DMS153 (cell line): ENCODE data around the gene HIVEP3.

ENCODE experiments used
- DNase-seq: peaks from one replicate; lab custom pipeline; 2025; lab: John Stamatoyannopoulos, UW

HIVEP3 gene

DNA sequence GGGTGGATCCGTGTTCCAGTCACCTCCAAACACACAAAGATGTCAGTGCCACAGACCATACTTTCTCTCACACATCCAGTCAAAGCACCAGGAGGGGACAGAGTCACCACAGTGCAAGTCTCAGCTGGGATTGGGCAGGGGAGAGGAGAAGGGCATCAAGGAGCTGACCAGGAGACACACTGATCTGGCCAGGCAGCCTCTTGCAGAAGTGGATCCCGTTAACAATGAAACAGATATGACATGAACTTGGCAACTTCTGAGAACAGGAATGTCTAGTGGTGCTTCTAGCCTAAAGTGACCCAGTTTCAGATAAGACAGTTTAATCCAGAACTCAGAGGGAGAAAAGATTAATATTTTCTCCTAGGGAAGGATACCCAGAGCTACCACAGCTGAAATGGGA lies 71.0 kb downstream of the HIVEP3 start:
- DNase-seq: no peak

- no peak for DNase-seq
Observed at GRCh38 chr1:41846625-41847405, 71.9 kb downstream of the HIVEP3 start.

DNA sequence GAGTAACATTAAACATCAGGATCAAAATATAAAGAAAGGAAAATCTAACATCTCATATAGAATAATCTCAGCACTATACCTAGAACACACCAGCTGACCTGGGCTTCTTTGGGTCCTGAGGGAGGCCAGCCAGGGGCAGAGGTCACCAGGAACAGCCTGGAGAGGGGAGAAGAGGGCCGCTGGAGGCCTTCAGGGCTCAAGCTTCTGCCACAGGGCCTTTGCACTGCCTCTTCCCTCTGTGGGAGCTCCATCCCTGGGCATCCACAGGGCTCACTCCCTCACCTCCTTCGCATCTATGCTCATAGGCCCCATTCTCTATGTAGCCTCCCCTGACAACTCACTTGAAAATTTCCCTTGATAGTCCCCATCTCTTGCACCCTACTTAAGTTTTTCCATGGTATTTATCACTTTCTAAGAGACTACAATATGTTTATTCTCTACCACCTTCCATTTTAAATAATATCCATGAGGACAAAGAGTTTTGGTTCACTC lies 73.9 kb downstream of the HIVEP3 start:
- DNase-seq: no peak

DNA sequence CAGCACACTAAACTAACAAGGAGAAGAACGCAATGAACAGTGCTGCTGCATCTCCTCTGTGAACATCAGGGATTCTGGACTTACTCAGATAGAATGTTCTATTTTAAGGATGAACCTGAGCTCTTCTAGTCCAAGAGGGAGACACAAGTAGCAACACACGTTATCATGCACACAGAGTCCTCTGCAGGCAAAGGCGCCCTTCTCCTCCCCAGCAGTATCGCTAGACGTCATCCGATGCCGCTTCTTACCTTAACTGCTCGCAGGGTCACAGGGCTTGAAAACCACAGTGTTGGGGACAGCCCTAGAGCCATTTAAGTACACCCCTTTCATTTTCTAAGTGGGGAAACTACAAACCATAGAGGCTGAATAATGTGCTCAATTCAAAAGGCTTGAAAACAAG lies 74.5 kb downstream of the HIVEP3 start:
- DNase-seq: peak; percentile 42

DNA sequence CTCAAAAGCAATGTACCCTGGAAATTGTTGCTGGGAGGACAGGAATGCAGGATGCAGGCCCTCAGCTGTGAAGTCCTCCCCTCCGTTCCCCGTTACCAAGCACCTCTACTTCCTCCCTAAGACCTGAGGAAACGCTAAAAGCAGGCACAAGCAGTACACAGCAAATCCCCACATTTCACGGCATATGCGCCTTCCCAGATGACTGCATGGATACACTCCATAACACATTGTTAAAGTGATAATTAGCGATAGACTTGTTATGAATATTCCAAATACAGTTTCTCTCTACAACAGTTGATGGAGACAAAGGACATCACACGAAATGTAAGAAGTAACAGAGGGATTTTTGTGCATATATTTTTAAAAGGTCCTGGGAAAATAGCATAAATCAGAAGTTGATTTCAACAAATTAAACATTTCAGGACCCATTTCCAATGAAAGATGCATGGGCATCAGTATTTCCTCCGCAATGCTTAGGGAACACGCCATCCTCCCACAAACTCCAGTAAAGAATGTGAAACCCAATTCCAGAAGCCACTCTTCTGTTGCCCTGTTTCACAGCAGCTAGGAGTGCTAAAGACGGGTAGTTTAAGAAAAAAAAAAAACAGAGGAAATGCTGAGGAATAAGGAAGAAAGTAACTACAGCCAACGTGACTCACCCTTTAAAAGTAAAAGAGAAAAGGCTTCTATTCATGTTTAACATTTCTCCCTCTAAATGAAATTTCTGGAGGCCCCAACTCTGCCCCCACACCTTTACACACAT lies 75.5 kb downstream of the HIVEP3 start:
- DNase-seq: no peak

- DNase-seq: no peak
Observed at GRCh38 chr1:41842326-41842725, 76.4 kb downstream of the HIVEP3 start.

DNA sequence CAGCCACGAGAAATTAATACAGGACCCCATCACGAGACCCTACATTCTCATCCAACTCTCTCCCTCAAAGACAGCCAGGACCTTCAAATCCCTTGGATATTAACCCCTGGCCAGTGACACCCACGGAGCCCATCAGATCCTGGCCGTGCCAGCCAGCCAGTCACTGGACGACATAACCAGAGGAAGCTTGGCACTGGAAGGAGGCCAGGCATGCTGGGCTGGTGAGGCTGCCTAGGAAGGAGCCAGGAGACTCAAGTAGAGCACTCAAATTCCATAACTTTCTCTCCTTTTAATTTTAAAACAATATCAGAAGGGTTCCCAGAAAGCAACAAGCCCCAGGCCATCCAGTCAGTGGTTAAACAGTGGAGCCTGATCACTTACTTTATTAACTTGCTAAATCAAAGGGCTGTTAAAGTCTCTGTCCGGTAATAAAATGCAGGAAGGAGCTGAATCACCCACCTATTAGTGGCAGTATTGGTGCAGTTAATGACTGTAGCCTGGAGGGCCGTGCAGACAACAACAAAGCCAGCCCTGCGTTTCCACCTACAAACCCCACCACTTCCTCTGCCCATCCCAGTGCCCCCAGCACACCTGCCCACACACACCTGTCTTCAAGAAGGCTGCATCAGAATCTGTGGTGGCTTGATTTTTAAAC lies 78.0 kb downstream of the HIVEP3 start:
- peak; percentile 61 for DNase-seq

- no peak for DNase-seq
Observed at GRCh38 chr1:41838266-41838665, 80.5 kb downstream of the HIVEP3 start.

- DNase-seq: no peak
Observed at GRCh38 chr1:41837691-41838090, 81.0 kb downstream of the HIVEP3 start.

DNA sequence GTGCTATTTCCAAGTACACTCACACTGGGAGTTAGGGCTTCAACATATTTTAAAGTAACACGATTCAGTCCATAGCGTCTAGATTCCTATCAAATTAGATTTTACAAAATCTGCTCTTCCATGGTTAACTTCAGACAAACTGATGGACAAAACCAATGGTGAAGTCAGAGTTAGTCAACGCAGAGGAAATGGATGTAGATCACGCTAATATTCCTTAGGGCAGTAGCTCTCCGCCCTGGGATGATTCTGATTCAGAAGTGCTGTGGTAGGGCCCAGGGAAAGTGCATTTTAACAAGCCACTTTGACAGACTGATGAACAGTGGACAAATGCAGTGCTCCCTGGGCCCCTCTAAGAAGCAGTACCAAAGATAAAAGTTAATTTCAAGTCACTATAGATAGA lies 83.2 kb downstream of the HIVEP3 start:
- DNase-seq: no peak

DNA sequence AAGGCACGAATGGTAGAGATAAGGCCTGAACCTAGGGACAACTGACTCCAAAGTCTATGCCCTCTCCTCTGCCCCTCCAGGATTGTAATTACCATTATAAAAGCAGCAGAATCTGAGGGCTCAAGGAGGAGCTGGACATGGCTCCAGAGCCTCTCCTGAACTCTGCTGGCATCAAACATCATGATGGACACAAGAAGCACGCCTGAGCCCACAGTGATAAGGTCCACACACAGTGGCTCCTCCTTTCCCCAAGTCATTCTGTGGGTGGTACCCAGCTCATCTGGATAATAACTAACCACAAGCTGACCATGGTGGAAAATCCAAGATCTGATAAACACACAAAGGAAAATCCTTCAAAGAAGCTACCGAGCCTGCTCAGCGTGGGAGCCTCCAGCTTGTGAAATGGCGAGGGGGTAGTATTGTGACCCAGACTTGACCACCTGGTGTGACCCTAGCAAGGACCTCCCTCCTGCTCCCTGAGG lies 85.2 kb downstream of the HIVEP3 start:
- no peak for DNase-seq

DNA sequence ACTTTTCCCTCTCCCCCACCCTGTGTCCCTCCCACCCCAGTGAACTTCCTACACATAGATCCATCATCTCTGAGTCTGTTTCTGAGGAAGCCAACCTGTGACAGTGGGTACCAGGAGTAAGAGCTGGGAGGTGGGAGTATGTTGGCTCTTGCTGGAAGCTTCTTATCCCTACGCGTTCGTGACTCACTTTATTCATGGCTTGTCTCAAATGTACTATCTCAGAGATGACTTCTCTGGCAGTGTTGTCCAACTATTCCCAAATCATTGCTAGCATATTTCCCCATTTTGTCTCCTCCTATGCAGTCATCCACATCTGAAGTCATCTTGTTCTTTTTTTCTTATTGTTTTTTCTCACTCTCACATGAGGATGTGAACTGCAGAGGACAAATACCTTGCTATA lies 88.0 kb downstream of the HIVEP3 start:
- no peak for DNase-seq

DNA sequence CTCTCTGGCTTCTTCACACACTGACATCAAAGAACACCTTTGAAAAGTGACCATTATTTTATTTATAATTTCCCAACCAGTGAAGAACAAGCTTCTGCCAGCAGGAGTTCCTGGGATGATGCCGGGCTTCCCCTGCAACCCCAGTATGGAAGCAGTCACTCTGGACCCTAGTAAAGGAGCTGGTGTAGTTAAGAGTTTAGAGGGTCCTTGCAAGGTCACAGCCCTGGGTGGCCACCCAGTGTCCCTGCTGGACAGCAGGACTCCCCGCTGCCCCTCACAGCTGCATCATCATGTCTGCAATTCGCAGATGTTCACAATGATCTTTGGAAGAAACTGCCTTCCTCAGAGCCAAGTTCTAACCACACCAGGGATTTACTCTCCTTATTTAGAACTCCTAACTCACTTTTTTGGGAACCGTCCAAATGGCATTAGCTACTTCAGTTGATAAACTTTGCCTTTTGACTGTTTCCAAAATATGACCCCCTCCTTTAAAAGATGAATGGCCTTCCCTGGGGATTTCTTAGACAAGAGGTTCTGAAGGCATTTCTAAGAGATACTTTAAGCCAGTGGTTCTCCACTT lies 90.6 kb downstream of the HIVEP3 start:
- no peak for DNase-seq

DNA sequence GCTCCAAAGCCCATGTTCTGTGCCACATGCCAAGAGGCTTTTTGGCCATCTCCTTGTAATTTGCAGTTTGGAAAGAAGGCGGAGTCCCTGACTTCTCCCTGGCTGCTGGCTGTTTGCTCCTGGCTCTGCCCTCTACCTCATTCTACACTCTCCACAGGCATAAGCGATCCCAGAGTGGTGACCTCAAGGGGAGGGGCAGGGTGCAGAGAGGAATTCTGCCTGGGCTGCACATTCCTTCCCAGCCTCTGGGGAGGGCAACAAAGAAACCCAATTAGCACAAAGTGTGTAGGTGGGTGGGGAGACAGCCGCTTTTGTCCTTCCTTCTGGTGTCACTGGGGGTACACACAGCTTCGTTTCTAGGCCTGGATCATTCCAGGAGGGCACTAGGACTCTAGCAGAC lies 95.3 kb downstream of the HIVEP3 start:
- no peak for DNase-seq

- DNase-seq: no peak
Observed at GRCh38 chr1:41822866-41823265, 95.9 kb downstream of the HIVEP3 start.

DNA sequence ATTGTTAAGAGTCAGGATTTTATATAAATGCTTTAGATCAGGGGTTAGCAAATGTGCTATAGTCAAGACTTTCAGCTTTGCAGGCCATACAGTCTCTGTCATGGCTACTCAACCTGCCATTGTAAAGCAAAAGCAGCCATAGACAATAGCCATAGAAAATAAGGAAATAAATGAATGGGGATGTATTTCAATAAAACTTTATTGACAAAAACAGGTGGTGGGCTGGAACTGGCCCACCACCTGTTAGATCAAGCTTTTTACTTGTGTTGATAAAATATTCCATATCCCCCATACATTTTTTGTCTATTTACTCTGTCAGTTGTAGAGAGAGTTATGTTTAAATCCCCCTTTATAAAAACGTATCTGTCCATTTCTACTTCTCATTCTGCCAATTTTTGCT lies 98.9 kb downstream of the HIVEP3 start:
- DNase-seq: no peak

GRCh38 chr1:41819069-41819468 lies 99.7 kb downstream of the HIVEP3 start:
- no peak for DNase-seq

- DNase-seq: no peak
Observed at GRCh38 chr1:41816061-41816460, 102.7 kb downstream of the HIVEP3 start.

DNA sequence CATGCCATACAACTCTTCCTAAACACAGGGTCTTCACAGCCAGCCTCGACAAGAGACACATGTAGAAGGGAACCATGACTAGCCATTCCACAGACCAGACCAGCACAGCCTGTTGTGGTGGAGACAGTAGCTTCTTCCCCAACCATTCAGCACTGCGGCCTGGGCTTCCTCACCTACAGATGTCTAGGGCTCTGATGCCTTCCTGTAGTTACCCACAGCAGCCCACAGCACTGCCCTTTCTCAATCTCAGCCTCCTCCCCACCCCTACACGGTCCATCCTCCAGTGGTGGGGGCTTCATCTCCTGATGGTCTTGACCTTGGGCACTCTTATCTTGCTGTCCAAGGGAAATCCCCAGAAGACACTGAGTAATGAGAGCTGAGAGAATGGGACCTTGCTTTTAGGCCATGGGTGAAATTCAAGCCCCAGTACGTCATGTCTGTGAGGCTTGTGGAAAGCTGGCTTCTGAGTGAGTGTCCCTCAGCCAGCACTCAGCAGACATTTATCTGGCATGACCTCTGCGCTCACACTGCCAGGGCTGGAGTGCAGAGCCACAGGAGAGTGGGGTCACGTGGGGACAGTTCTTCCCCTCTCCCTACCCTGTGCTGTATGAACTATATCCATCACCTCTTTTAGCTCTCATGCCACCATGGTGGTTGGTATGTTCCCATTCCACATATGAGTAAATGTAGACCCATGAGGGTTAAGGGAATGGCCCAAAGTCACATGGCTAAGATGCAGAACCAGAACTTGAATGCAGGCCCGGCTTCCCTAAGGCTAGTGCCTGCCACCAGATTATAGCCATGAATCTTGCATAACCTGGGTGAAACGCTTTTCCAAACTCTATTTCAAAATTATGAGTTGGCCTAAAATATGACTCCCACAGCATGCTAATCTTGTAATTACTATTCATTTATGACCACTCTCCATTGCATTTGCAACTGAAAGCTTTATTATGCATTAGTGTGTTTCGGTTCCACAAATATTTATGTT lies 104.7 kb downstream of the HIVEP3 start:
- DNase-seq: no peak

DNA sequence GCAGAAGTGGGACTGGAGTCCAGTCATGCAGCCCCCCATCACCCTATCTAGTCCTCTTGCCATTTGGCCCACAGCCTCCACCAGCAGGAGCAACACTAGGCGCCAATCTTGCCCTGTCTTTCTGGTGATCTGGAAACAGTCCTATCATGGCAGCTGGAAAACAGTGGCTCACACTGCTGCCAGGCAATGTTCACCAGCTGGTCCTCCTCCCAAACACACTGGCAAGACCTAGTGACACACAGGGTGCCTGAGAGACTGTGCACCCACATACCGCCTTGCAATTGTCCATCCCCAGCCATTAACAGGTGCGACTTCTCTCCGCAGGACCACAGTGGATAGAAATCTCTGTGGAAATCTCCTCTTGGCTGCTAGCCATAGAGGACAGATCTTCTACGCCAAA lies 105.5 kb downstream of the HIVEP3 start:
- DNase-seq: no peak

DNA sequence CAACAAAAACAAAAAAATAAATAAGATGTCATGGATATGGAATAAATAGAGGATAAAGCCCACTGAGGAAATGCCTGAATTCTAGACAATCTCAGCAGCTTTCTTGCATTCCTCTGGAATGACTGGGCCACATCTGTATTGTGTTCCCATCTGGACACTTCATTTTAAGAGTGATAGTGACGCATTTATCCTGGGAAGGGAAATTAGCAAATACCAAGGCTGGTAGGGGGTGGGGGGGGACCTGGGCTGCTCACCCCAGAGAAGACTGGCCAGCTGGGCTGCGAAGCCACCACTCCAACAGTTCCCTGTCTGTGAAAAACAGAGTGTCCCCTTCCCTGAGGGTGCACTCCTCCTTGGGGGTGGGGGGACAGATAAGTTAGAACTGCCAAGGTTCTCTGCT lies 106.3 kb downstream of the HIVEP3 start:
- no peak for DNase-seq
